Astrocyte of the cerebellum (primary cell): Measurements from ENCODE around the gene OCLN.
"Not testable (repeated sequence)": the region's sequence is repeated elsewhere in the genome, so short reads cannot be mapped to it uniquely, and the experiment has no call there.

Experiments used
- DNase-seq: peaks from one replicate; pipeline ENCODE4 v3.0.0-alpha.2; 2011; ENCODE audit warnings: low read depth
- H3K4me3 ChIP-seq: 2 replicates; pipeline ENCODE4 v1.5.1; 2011; ENCODE audit warnings: mild to moderate bottlenecking, low read depth, low read length, moderate library complexity
- CTCF ChIP-seq: IDR thresholded peaks from 2 replicates; pipeline ENCODE4 v1.5.1; 2012; ENCODE audit warnings: low read length, low read depth, moderate library complexity, mild to moderate bottlenecking; ENCODE audit errors: missing control alignments
- in situ Hi-C: cut with HindIII; loops from 2 replicates; pipeline ENCODE4 v1.10.0; 2017; ENCODE audit warnings: low sequenced_read_pairs

The OCLN gene

GRCh38 chr5:69559908-69560330 is 67.3 kb downstream of the OCLN start, which contains the start of gene GTF2H2C:
GTF2H2C (plus strand) TSS chr5:69560191; CDS start chr5:69565133, 4,942 bp downstream.
- peak; percentile 12 for DNase-seq
- in situ Hi-C loops: not testable (repeated sequence)
- peak; percentile 39 for TF ChIP-seq CTCF
- H3K4me3 ChIP-seq: peak within 1 kb of the TSS; percentile 38

GRCh38 chr5:69560587-69561431 is 68.2 kb downstream of the OCLN start:
- H3K4me3 ChIP-seq: peak overlapping the region; percentile 38
- DNase-seq, in situ Hi-C loops: not testable (repeated sequence)

- H3K4me3 ChIP-seq, DNase-seq, in situ Hi-C loops: not testable (repeated sequence)
Observed at GRCh38 chr5:69566172-69566571, 73.6 kb downstream of the OCLN start.

GRCh38 chr5:69568072-69568471 is 75.5 kb downstream of the OCLN start:
- in situ Hi-C loops, H3K4me3 ChIP-seq, DNase-seq: not testable (repeated sequence)

GRCh38 chr5:69583356-69583755 is 90.8 kb downstream of the OCLN start:
- H3K4me3 ChIP-seq, DNase-seq, in situ Hi-C loops: not testable (repeated sequence)

GRCh38 chr5:69596114-69596840 is 103.7 kb downstream of the OCLN start:
- H3K4me3 ChIP-seq, in situ Hi-C loops, DNase-seq: not testable (repeated sequence)

GRCh38 chr5:69601947-69602346 is 109.4 kb downstream of the OCLN start:
- in situ Hi-C loops, H3K4me3 ChIP-seq, DNase-seq: not testable (repeated sequence)

GRCh38 chr5:69606839-69607238 is 114.2 kb downstream of the OCLN start:
- in situ Hi-C loops, DNase-seq, H3K4me3 ChIP-seq: not testable (repeated sequence)
